BJ (cell line): ENCODE measurements around the gene KCNG2. TPM values are rescaled to one million over a fixed set of nuclear protein-coding genes. Genes with fewer than 3 reads are reported as not detected.

Experiments
- CTCF ChIA-PET: fragments of 350-600 bp; formaldehyde crosslinking; extraction: SDS; loops from one replicate; lab custom pipeline; 2021; ENCODE audit warnings: antibody characterized with exemption, inconsistent platforms; lab: Yijun Ruan, JAX
- POLR2A ChIA-PET: fragments of 300-600 bp; sonication (Branson Sonifier 250); formaldehyde crosslinking; extraction: SDS; loops from one replicate; lab custom pipeline; 2021; ENCODE audit warnings: antibody characterized with exemption; lab: Charles Lee
- DNase-seq: peaks from one replicate; pipeline ENCODE4 v3.0.0-alpha.2; 2011; ENCODE audit warnings: low read depth
- H3K27me3 ChIP-seq: 2 replicates; pipeline ENCODE4 v1.6.0; 2011; ENCODE audit warnings: low read length; ENCODE audit not compliant: control insufficient read depth, insufficient read depth
- H3K36me3 ChIP-seq: 2 replicates; pipeline ENCODE4 v1.5.1; 2011; ENCODE audit warnings: low read length; ENCODE audit not compliant: control insufficient read depth, insufficient read depth
- H3K4me3 ChIP-seq: 2 replicates; pipeline ENCODE4 v1.5.1; 2011; ENCODE audit warnings: low read depth, mild to moderate bottlenecking, control low read depth, low read length
- polyA plus RNA-seq: library from polyadenylated mRNA; depleted of rRNA; stranded (reverse); fragments of >200 nt; gene quantifications from 2 replicates; pipeline ENCODE4 v1.2.3, GENCODE V29; 2011
- TF ChIP-seq, protein P1 (sequence below): IDR thresholded peaks from 2 replicates; pipeline ENCODE4 v1.5.1; 2011; ENCODE audit warnings: low read depth, mild to moderate bottlenecking, control low read depth, inconsistent platforms, low read length, moderate library complexity; ENCODE audit not compliant: insufficient read depth

Gene KCNG2
- polyA plus RNA-seq, 1 experiment = not detected

DNA sequence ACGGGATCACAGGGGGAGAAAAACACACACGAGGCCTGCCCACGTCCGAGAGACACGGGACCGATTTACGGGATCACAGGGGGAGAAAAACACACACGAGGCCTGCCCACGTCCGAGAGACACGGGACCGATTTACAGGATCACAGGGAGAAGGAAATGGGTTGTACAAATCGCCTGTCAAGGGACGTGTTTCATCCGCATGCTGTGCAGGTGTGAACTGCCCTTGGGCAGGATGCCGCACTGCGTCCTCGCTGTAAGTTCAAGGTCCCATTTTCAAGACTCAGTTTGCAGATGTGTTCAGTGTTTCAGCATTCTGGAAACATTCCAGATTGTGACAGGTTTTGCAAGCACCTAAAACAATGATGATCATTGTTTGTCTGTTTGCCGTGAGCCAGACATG lies 2.3 kb upstream of the KCNG2 start:
- Histone ChIP-seq H3K4me3 (no peak overlapping the region), H3K27me3 (peaks cover 31% of the 10 kb centered on the region), H3K36me3 (no peaks in the 10 kb centered on the region)
- POLR2A ChIA-PET = no interaction called here
- CTCF ChIA-PET = no interaction called here
- no peak for DNase-seq
- TF ChIP-seq, protein P1, sequence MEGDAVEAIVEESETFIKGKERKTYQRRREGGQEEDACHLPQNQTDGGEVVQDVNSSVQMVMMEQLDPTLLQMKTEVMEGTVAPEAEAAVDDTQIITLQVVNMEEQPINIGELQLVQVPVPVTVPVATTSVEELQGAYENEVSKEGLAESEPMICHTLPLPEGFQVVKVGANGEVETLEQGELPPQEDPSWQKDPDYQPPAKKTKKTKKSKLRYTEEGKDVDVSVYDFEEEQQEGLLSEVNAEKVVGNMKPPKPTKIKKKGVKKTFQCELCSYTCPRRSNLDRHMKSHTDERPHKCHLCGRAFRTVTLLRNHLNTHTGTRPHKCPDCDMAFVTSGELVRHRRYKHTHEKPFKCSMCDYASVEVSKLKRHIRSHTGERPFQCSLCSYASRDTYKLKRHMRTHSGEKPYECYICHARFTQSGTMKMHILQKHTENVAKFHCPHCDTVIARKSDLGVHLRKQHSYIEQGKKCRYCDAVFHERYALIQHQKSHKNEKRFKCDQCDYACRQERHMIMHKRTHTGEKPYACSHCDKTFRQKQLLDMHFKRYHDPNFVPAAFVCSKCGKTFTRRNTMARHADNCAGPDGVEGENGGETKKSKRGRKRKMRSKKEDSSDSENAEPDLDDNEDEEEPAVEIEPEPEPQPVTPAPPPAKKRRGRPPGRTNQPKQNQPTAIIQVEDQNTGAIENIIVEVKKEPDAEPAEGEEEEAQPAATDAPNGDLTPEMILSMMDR = no peak

DNA sequence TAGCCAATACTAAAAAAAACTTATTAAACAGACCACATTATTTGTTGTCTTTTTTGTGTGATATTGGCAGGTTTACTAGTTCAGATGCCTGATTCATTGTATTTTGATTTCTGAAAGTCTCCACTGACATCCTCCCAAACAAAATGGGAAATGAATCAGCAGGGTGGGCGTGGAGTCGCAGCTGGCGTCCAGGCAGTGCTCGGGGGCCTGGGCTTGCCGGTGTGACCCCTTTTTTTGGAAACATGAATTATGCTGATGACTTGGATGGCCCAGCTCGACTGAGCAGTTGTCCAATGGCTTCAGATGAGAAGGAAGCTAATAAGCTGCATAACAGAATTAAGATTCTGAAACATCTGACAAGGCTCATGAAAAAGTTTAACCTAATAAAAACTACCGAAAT lies 1.7 kb upstream of the KCNG2 start:
- ChIA-PET CTCF (interaction anchor here (1.6 kb wide), 1 partner anchor 15 kb away, joined by 3 read pairs; no protein-coding TSS in a partner anchor), POLR2A (no interaction called here)
- TF ChIP-seq, protein P1 = no peak
- Histone ChIP-seq H3K27me3 (peaks cover 31% of the 10 kb centered on the region), H3K36me3 (no peaks in the 10 kb centered on the region), H3K4me3 (no peak overlapping the region)
- no peak for DNase-seq

DNA sequence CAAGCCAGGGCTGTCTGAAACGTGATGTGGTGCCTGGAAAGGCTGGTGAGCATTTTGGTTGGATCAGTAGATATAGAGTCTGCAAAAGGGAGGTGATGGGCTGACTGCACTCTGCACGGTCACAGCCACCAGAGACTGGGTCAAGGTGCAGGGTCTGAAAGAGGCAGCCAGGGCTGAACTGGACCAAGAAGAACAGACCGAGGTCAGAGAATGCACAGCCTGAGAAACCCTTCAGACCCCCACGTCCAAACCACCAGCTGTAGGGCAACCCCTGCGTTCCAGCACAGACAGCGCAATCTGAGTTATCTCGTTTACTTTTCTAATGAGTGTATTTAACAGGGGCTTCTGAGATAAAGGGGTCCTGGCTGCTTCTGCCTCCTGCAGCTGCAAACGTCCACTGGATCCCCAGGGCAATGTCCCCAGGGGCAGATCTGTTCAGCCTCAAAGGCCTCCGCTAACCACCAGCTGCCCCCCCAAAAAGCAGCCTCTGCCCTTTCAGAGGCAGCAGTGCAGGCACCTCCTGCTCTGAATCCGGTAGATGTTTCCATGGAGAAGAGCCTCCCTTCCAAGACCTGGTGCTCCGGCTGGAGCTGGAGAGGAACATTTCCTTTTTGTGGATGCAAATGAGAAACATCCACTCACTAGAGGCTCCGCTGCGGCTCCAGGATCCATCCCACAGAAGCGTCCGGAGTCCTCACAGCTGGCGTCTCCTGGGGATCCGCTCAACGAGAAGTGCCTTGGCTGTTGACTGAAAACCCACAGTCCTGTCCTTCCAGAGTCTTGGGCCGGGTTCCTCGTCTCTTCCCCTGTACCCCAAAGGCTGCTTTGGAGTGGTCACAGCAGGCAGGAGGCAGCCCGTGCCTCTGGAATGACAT lies 970 bp upstream of the KCNG2 start:
- Histone ChIP-seq H3K36me3 (no peaks in the 10 kb centered on the region), H3K27me3 (peaks cover 31% of the 10 kb centered on the region), H3K4me3 (no peak overlapping the region)
- TF ChIP-seq, protein P1 = no peak
- ChIA-PET POLR2A (no interaction called here), CTCF (interaction anchor here (1.6 kb wide), 1 partner anchor 15 kb away, joined by 3 read pairs; no protein-coding TSS in a partner anchor)
- no peak for DNase-seq

DNA sequence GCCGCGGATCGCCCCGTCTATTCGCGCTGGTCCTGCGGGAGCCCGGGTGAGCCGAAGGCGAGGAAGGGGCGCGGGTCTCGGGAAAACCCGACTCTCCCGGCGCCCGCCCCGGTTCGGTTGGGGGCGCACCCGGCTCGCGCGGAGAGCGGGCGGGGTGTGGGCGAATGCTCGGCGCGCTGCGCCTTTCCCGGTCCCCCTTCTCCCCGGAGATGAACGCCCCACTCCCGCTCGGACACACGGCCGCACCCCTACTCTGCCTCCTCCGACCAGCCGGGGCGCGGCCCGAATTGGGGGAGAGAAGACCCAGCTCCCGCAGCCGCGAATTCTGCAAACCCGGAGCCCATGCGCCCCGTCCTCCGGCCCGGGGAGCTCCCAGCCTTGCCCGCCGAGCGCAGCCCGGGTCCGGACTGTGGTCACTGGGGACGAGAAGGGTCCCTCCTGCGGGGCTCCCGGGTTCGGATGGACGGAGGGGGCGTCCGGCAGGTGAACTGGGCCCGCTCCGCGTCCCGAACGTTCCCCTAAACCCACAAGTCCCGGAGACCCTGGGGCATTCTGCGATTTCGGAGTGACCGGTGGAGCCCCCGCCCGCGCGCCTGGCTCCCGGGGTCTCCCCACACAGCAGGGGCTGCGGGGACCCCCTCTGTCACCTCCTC lies 734 bp downstream of the KCNG2 start:
- ChIA-PET POLR2A (no interaction called here), CTCF (no interaction called here)
- DNase-seq = no peak
- TF ChIP-seq, protein P1 = no peak
- Histone ChIP-seq H3K36me3 (no peaks in the 10 kb centered on the region), H3K4me3 (peak overlapping the region; percentile 3; the same call in 1 of the 2 replicates), H3K27me3 (peaks cover 33% of the 10 kb centered on the region)

DNA sequence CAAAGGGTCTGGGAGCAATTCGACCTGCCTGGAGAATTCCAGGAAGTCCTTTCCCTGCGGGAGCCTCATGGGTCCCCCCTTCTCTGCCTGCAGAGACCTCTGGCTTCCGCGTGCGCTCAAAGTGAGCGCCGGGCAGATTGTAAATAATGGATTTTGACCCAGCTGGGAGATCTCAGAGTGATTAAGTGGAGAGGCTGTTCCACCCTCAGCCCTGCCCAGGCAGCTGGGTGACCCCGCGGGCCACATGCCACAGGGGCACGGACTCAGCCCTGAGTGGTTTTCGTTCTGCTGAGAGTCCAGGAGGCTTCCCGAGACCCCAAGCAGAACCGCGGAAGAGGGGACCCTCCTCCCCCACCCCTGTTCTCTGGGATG lies 1.2 kb downstream of the KCNG2 start:
- TF ChIP-seq, protein P1 = no peak
- Histone ChIP-seq H3K27me3 (peaks cover 33% of the 10 kb centered on the region), H3K4me3 (no peak overlapping the region), H3K36me3 (no peaks in the 10 kb centered on the region)
- CTCF ChIA-PET = no interaction called here
- DNase-seq = no peak
- POLR2A ChIA-PET = no interaction called here
